HepG2 (cell line): ENCODE measurements around the gene OST4. TPM values are rescaled to one million over a fixed set of nuclear protein-coding genes. Genes with fewer than 3 reads are reported as not detected.

Experiments
- ATAC-seq: fragments of 200-7000 bp; cut with Tn5 transposase; 3 replicates; pipeline ENCODE4 v1.9.1; 2020; ENCODE audit warnings: mild to moderate bottlenecking, moderate library complexity
- BruUV-seq: library from RNA; stranded (reverse); fragments of 400-500 nt; replicated peaks from 2 replicates; lab custom pipeline; 2021; lab: Mats Ljungman, UMichigan
- CTCF ChIA-PET: fragments of 300-600 bp; formaldehyde crosslinking; extraction: SDS; loops from one replicate; lab custom pipeline; 2021; ENCODE audit warnings: low total read pairs, inconsistent platforms, low intra/inter-chr PET ratio; lab: Yijun Ruan, JAX
- POLR2A ChIA-PET: fragments of 350-600 bp; sonication (Branson Sonifier 250); formaldehyde crosslinking; loops from one replicate; lab custom pipeline; 2020; ENCODE audit warnings: antibody characterized with exemption, inconsistent platforms; lab: Yijun Ruan, JAX
- DNase-seq: peaks from one replicate; pipeline ENCODE4 v3.0.0-alpha.2; 2015; ENCODE audit warnings: low spot score
- FAIRE-seq: peaks from 3 replicates; lab custom pipeline; 2011; peaks lifted over from hg19 to GRCh38; lab: Jason Lieb, UNC
- H2AFZ ChIP-seq: one replicate; pipeline ENCODE4 v1.6.1; 2011; ENCODE audit warnings: low read length, inconsistent platforms
- H3K27ac ChIP-seq: fragments of 300-600 bp; 3 replicates; pipeline ENCODE4 v1.8.0; 2011; ENCODE audit warnings: mixed run types, mild to moderate bottlenecking, mixed read lengths, low read length, inconsistent platforms; ENCODE audit not compliant: insufficient read depth; ENCODE audit errors: extremely low read length
- H3K27me3 ChIP-seq, 2 experiments: fragments of 200-600 bp in 1 of 2; 2 replicates in 1 of 2; 3 replicates in 1 of 2; pipeline versions ENCODE4 v1.6.0 to v1.8.0; 2011; ENCODE audit warnings: low read length in 2 of 2, mild to moderate bottlenecking in 2 of 2, moderate library complexity in 2 of 2, inconsistent platforms in 1 of 2; ENCODE audit not compliant: insufficient read depth in 2 of 2, control insufficient read depth in 1 of 2
- H3K36me3 ChIP-seq, 2 experiments: fragments of 200-600 bp in 1 of 2; replicated peaks in 1 of 2; 2 replicates in 1 of 2; 3 replicates in 1 of 2; pipeline versions ENCODE4 v1.5.1 to v1.8.0; 2011; ENCODE audit warnings: low read length in 2 of 2, inconsistent platforms in 1 of 2; ENCODE audit not compliant: insufficient read depth in 2 of 2, control insufficient read depth in 1 of 2
- H3K4me1 ChIP-seq: 2 replicates; pipeline ENCODE4 v1.5.1; 2012; ENCODE audit warnings: low read length, inconsistent platforms; ENCODE audit not compliant: insufficient read depth
- H3K4me2 ChIP-seq: 2 replicates; pipeline ENCODE4 v1.6.0; 2011; ENCODE audit warnings: low read depth, low read length, inconsistent platforms
- H3K4me3 ChIP-seq, 3 experiments: fragments of 200-600 bp in 1 of 3; sonication (generic), shearing (Covaris generic) in 1 of 3; replicated peaks in 1 of 3; 2 replicates each; pipeline ENCODE4 v1.5.1; 2011 to 2016; ENCODE audit warnings: low read length in 3 of 3, inconsistent platforms in 2 of 3, low read depth in 2 of 3, mild to moderate bottlenecking in 2 of 3, control low read depth in 1 of 3, mixed read lengths in 1 of 3; ENCODE audit not compliant: insufficient read depth in 1 of 3
- H3K79me2 ChIP-seq: one replicate; pipeline ENCODE4 v1.6.1; 2011; ENCODE audit warnings: low read length, inconsistent platforms; ENCODE audit not compliant: insufficient read depth
- H3K9ac ChIP-seq: 2 replicates; pipeline ENCODE4 v1.6.0; 2011; ENCODE audit warnings: mild to moderate bottlenecking, low read depth, low read length, inconsistent platforms; ENCODE audit not compliant: insufficient read depth
- H3K9me3 ChIP-seq: 2 replicates; pipeline ENCODE4 v1.5.1; 2012; ENCODE audit warnings: mild to moderate bottlenecking, low read length
- H4K20me1 ChIP-seq: 2 replicates; pipeline ENCODE4 v1.6.0; 2011; ENCODE audit warnings: inconsistent platforms, mild to moderate bottlenecking, low read length, moderate library complexity; ENCODE audit not compliant: insufficient read depth
- CENPT ChIP-seq: sonication (generic); formaldehyde crosslinking; IDR thresholded peaks from 2 replicates; pipeline ENCODE4 v1.8.0; 2022; ENCODE audit warnings: low read depth, mild to moderate bottlenecking, moderate library complexity, missing genetic modification reagents
- DR1 ChIP-seq: sonication (generic); formaldehyde crosslinking; IDR thresholded peaks from 2 replicates; pipeline ENCODE4 v1.8.0; 2021; ENCODE audit warnings: mild to moderate bottlenecking, missing genetic modification reagents, inconsistent platforms
- ERF ChIP-seq: IDR thresholded peaks from 2 replicates; pipeline ENCODE4 v1.6.1; 2018; ENCODE audit warnings: missing biosample characterization, missing genetic modification reagents
- GTF2F1 ChIP-seq: fragments of 150-350 bp; IDR thresholded peaks from 2 replicates; pipeline ENCODE4 v1.6.1; 2014; ENCODE audit warnings: low read length
- HHEX ChIP-seq: IDR thresholded peaks from 2 replicates; pipeline ENCODE4 v1.6.1; 2016; ENCODE audit warnings: control low read depth
- NCOR1 ChIP-seq: fragments of 200-600 bp; sonication (generic); IDR thresholded peaks from 2 replicates; pipeline ENCODE4 v1.7.0; 2017; ENCODE audit warnings: antibody characterized with exemption, low read length, borderline replicate concordance
- NFE2L2 ChIP-seq: fragments of 150-350 bp; IDR thresholded peaks from 2 replicates; pipeline ENCODE4 v1.6.1; 2014; ENCODE audit warnings: low read length
- NR0B2 ChIP-seq: sonication (generic); formaldehyde crosslinking; IDR thresholded peaks from 2 replicates; pipeline ENCODE4 v1.4.0; 2020; ENCODE audit warnings: mild to moderate bottlenecking, missing genetic modification reagents
- RELA ChIP-seq: sonication (generic); formaldehyde crosslinking; IDR thresholded peaks from 2 replicates; pipeline ENCODE4 v1.4.0; 2020; ENCODE audit warnings: missing genetic modification reagents
- TAF1 ChIP-seq: sonication (generic); formaldehyde crosslinking; IDR thresholded peaks from 2 replicates; pipeline ENCODE4 v1.4.0; 2020; ENCODE audit warnings: missing genetic modification reagents
- ZFAT ChIP-seq: sonication (generic); formaldehyde crosslinking; conservative IDR thresholded peaks from 2 replicates; pipeline ENCODE4 v1.8.1; 2023; ENCODE audit warnings: missing genetic modification reagents, inconsistent platforms
- ZSCAN5A ChIP-seq: sonication (generic); formaldehyde crosslinking; IDR thresholded peaks from 2 replicates; pipeline ENCODE4 v1.8.0; 2022; ENCODE audit warnings: mild to moderate bottlenecking, missing genetic modification reagents, borderline replicate concordance
- ZSCAN9 ChIP-seq: IDR thresholded peaks from 2 replicates; pipeline ENCODE4 v1.6.1; 2016; ENCODE audit warnings: borderline replicate concordance
- WGBS: methylation state at CpG from one replicate; pipeline ENCODE4 v1.1.6; 2017; ENCODE audit warnings: low lambda C conversion rate; 5-methylcytosine and 5-hydroxymethylcytosine counted together
- in situ Hi-C: cut with HindIII; loops from 2 replicates; pipeline ENCODE4 v1.10.0; 2017; ENCODE audit warnings: low pct_unique_long_range_greater_than_20kb; ENCODE audit not compliant: extremely low pct_ligation_motif_present
- intact Hi-C: fragments of 100-400 bp; cut with micrococcal nuclease; formaldehyde crosslinking; loops from one replicate; pipeline ENCODE4 v1.10.0; 2022; ENCODE audit not compliant: unreplicated experiment
- polyA plus RNA-seq, 8 experiments: library from polyadenylated mRNA; depleted of rRNA in 3 of 8; stranded (reverse) in 7 of 8; unstranded in 1 of 8; fragments of >200 nt; fragmentation: Illumina TruSeq in 4 of 8; extraction: Trizol in 4 of 8; gene quantifications; 2 replicates each; pipeline versions ENCODE4 v1.2.1 to v1.2.3, GENCODE V29; 2011 to 2016; ENCODE audit warnings: low read depth in 4 of 8, missing spikeins in 1 of 8, mixed read lengths in 1 of 8; ENCODE audit not compliant: insufficient read depth in 1 of 8
- total RNA-seq, 5 experiments: library from RNA; depleted of rRNA; stranded (reverse); fragments of >200 nt; fragmentation: Illumina TruSeq; extraction: Trizol; gene quantifications; 2 replicates each; pipeline ENCODE4 v1.2.3, GENCODE V29; 2016; ENCODE audit warnings: low read depth in 1 of 5
- TF ChIP-seq, protein P1 (sequence below): sonication (generic); formaldehyde crosslinking; conservative IDR thresholded peaks from 2 replicates; pipeline ENCODE4 v1.4.0; 2020; ENCODE audit warnings: mild to moderate bottlenecking, missing genetic modification reagents, moderate library complexity
- TF ChIP-seq, protein P2 (sequence below): sonication (generic); formaldehyde crosslinking; IDR thresholded peaks from 2 replicates; pipeline ENCODE4 v1.5.0; 2020; ENCODE audit warnings: mild to moderate bottlenecking, missing genetic modification reagents

Gene OST4
- total and polyA plus RNA-seq, 2 of the 13 experiments (the other 11 are each of a cell fraction or from before 2014, with no cell fraction given), result 498 to 584 TPM

DNA sequence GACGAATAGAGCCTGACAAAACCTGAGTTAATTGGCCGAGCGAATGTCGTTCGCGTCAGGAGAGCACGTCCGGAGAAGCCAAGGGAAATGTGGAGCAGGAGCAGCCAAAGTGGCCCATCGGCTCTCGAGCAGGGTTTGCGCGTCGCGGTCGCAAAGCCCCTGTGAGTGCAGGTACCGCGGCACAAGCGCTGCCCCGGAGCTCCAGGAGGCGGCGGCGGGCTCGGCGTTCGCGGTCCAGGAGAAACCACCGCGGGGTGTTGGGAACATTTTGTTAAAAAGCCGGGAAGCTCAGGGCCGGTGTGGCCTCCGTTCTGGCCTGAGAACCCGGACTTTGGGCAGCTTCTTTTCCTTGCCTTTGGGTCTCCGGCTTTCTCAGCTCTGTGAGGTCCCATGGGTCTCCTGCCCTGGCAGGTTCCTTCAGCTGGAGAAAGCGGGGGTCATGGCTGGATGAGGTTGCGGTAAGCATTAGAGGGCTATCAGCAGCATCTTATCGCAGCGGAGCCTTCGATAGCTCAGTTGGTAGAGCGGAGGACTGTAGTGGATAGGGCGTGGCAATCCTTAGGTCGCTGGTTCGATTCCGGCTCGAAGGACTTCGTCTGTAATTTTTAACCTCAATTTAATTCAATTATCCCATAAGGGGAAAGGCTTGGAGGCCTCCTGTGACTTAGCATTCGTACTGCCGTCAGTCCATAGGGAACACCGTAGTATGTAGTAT lies 21.0 kb downstream of the OST4 start:
- DNase-seq, result peak; percentile 93
- peak; percentile 1; the same call in 1 of the 2 replicates for TF ChIP-seq ERF (CRISPR knock-in tag)
- TF ChIP-seq NR0B2 (CRISPR knock-in tag), result peak; percentile 87
- TF ChIP-seq ZSCAN5A (CRISPR knock-in tag), result no peak; the same call in 1 of the 2 replicates
- TF ChIP-seq RELA (CRISPR knock-in tag), result no peak
- TF ChIP-seq HHEX, result peak; percentile 63; the same call in 1 of the 2 replicates
- TF ChIP-seq TAF1 (CRISPR knock-in tag), result peak; percentile 73; the same call in 1 of the 2 replicates
- peak; percentile 32 for TF ChIP-seq DR1 (CRISPR knock-in tag)
- TF ChIP-seq NFE2L2, result no peak
- TF ChIP-seq NCOR1, result no peak
- TF ChIP-seq ZSCAN9, result peak; percentile 54; the same call in 1 of the 2 replicates
- TF ChIP-seq CENPT (CRISPR knock-in tag), result peak; percentile 82; the same call in 1 of the 2 replicates
- TF ChIP-seq, protein P1, sequence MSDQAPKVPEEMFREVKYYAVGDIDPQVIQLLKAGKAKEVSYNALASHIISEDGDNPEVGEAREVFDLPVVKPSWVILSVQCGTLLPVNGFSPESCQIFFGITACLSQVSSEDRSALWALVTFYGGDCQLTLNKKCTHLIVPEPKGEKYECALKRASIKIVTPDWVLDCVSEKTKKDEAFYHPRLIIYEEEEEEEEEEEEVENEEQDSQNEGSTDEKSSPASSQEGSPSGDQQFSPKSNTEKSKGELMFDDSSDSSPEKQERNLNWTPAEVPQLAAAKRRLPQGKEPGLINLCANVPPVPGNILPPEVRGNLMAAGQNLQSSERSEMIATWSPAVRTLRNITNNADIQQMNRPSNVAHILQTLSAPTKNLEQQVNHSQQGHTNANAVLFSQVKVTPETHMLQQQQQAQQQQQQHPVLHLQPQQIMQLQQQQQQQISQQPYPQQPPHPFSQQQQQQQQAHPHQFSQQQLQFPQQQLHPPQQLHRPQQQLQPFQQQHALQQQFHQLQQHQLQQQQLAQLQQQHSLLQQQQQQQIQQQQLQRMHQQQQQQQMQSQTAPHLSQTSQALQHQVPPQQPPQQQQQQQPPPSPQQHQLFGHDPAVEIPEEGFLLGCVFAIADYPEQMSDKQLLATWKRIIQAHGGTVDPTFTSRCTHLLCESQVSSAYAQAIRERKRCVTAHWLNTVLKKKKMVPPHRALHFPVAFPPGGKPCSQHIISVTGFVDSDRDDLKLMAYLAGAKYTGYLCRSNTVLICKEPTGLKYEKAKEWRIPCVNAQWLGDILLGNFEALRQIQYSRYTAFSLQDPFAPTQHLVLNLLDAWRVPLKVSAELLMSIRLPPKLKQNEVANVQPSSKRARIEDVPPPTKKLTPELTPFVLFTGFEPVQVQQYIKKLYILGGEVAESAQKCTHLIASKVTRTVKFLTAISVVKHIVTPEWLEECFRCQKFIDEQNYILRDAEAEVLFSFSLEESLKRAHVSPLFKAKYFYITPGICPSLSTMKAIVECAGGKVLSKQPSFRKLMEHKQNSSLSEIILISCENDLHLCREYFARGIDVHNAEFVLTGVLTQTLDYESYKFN (CRISPR knock-in tag), result peak; percentile 15; the same call in 1 of the 2 replicates
- TF ChIP-seq, protein P2, sequence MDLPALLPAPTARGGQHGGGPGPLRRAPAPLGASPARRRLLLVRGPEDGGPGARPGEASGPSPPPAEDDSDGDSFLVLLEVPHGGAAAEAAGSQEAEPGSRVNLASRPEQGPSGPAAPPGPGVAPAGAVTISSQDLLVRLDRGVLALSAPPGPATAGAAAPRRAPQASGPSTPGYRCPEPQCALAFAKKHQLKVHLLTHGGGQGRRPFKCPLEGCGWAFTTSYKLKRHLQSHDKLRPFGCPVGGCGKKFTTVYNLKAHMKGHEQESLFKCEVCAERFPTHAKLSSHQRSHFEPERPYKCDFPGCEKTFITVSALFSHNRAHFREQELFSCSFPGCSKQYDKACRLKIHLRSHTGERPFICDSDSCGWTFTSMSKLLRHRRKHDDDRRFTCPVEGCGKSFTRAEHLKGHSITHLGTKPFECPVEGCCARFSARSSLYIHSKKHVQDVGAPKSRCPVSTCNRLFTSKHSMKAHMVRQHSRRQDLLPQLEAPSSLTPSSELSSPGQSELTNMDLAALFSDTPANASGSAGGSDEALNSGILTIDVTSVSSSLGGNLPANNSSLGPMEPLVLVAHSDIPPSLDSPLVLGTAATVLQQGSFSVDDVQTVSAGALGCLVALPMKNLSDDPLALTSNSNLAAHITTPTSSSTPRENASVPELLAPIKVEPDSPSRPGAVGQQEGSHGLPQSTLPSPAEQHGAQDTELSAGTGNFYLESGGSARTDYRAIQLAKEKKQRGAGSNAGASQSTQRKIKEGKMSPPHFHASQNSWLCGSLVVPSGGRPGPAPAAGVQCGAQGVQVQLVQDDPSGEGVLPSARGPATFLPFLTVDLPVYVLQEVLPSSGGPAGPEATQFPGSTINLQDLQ (CRISPR knock-in tag), result peak; percentile 94
- no peak for TF ChIP-seq ZFAT (CRISPR knock-in tag)
- TF ChIP-seq GTF2F1, result no peak

More for the DNA sequence above, 21.0 kb downstream of the OST4 start:
- in situ Hi-C loops (no loop called here), intact Hi-C loops (loop anchor here (1.0 to 2.0 kb wide), 3 partner anchors 18 to 36 kb away; partner anchors contain the start of genes EMILIN1, KHK and TMEM214)
- H3K36me3 ChIP-seq, result peaks cover 6 to 26% of the 10 kb centered on the region in 2 experiments
- H3K4me2 ChIP-seq, result peak overlapping the region; percentile 99
- WGBS, result 4% methylated on average over 34 of the region's 48 CpGs
- peaks cover 8% of the 10 kb centered on the region for H3K79me2 ChIP-seq
- ChIA-PET POLR2A (interaction anchor here (0.7 to 6.4 kb wide), 22 partner anchors 9 to 378 kb away, joined by 3 to 100 read pairs (median 8); partner anchors contain the start of genes ATRAID, EIF2B4, EMILIN1 and GTF3C2), CTCF (interaction anchor here (0.7 to 1.0 kb wide), 2 partner anchors 35 to 88 kb away, joined by 3 read pairs; no protein-coding TSS in a partner anchor)
- no TSS peak for BruUV-seq
- peaks cover 3% of the 10 kb centered on the region; the same call in 1 of the 2 replicates for H4K20me1 ChIP-seq
- H3K27me3 ChIP-seq, result no peaks in the 10 kb centered on the region; a peak in 1 of 5 replicates
- peak overlapping the region; percentile 68 for H2AFZ ChIP-seq
- H3K4me3 ChIP-seq, result peak overlapping the region; percentile 86 to 97 (median 91)
- peak; percentile 96 for FAIRE-seq
- peak overlapping the region; percentile 77 for H3K9ac ChIP-seq
- peak; percentile 75 for ATAC-seq
- H3K4me1 ChIP-seq, result peaks cover 24% of the 10 kb centered on the region
- peak overlapping the region; percentile 81 for H3K27ac ChIP-seq
- no peaks in the 10 kb centered on the region for H3K9me3 ChIP-seq
